ENCODE results near the gene PIP4K2A.

The PIP4K2A gene

DNA sequence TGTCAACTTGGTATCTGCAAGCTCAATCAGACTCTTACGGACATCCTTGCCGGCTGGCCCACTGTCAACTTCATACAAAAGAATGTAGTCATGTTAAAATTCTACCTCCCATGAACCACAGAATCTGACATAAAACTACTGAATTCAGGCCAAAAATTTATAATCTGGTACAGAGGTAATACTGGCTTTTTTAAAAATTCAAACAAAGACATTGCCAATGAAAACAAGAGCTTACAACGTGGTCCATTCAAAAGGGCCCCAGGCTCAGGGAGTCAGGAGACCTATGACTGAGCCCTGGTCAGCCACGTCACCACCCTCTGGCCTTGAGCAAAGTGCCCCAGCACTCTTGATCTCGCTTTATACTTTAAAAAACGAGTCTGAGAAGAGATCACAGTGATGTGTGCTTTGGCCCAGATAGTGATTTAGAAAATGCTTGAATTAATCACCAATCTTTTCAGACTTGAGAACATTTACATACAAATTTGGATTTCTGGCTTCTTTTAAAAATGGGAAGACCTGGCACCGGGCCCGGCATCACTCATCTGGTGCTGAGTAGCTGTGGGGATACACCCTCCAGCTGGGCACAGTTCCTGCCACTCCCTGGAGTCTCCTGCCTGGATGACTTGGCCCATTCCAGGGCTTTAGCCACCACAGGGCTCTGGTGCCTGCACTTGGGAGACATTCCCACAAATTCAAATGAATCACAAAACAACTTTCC, 94.1 kb downstream of the PIP4K2A start:
- peak; percentile 98 for DNase-seq (ENCODE audit: low read depth)

DNA sequence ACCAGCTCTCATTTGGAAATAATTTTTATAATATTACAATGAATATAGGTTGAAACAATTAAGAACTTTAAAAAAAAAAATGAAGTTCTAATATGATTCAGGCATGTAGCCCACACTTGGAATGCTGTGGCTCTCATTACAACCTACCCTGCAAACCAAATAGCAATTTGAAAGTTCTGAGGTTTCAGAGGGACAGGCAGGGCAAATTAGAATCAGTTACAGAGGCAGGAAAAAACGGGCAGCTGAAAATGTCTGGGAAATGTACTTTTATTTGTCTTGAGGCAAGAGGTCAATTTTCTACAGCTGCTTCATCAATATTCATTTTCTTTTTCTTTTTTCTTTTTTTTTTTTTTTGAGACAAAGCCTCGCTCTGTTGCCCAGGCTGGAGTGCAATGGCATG, 95.3 kb downstream of the PIP4K2A start:
- DNase-seq (ENCODE audit: low read depth): no peak

- peak; percentile 48 for DNase-seq (ENCODE audit: low read depth)
Measured at GRCh38 chr10:22618078-22618785, 96.1 kb downstream of the PIP4K2A start.

GRCh38 chr10:22617516-22617915, 96.9 kb downstream of the PIP4K2A start:
- no peak for DNase-seq (ENCODE audit: low read depth)

DNA sequence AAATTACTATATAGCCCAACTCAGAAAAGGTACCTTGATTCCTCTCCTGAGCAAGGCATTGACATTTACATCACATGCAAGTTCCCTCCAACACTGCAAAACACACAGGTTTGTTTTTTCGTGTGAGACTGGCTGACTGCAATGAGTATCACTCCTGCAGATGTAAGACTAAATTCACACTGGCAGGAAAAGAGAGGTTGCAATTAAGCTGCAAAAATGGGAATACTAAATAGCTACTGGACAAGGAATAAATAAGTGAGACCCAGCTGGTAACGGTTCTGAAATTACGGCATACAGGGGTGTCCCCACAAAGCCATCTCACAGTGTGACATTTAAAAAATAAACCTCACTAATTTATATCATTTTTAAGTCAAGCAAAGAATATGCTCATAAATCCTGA, 97.3 kb downstream of the PIP4K2A start:
- DNase-seq (ENCODE audit: low read depth): no peak

DNA sequence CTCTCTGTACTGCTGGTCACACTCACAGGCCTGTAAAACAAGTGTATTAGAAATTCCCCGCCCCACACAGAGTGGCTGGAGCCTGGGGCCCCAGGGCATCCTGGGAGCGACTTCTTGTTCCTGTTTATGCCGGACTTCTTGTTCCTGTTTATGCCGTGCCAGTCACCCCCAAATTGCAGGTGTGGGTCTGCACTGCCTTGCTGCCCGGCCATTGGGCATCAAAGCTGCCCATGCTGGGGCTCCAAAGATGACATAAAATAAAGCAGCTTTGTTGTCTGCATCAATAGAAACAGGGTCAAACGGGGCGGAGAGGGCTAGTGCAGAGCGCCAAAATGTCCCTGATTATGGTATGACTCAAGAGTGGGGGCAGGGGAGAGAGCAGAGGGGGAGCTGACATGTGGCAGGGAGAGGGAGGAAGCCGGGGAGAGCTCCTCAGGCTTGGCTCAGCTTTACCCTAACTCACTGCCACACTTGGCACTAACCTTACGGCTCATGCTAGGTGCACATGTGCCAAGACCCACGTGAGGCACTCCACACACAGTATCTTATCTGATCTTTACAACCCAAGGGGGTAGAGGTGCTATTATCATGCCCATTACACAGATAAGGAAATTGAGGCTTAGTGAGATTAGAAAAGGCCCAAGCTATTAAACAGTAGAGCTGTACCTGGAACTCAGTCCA, 98.4 kb downstream of the PIP4K2A start:
- DNase-seq (ENCODE audit: low read depth): peak; percentile 40

DNA sequence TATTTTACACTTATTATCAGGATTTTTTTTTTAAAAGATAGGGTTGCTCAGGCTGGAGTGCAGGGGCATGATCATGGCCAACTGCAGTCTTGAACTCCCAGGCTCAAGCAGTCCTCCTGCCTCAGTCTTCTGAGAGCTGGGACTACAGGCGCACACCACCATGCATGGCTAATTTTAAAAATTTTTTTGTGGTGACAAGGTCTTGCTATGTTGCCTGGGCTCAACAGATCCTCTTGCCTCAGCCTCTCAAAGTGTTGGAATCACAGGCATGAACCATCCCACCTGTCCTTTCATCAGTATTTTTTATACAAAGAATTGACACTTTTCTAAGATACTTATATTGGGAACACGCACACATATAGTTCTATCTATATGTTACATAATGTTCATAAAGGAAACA, 99.3 kb downstream of the PIP4K2A start:
- no peak for DNase-seq (ENCODE audit: low read depth)

GRCh38 chr10:22613011-22613410, 101.4 kb downstream of the PIP4K2A start:
- no peak for DNase-seq (ENCODE audit: low read depth)

DNA sequence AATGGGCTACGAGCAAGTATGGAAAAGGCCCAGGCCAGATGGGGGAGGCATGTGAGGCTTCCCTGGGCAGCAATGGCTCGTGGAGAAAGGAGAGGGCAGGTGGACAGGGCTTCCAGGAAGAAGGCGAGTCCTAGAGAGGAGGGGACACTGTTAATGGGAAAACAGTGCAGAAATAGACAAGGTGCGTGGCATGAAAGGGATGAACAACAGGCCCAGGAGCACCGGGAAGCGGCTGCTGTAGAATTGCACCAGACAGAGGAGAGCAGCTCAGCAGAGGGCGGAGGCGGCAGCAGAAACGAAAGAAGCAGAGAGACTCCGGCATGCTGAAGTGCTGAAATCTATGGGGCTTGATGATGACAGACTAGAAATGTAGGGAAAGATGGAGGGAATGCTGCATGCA, 102.1 kb downstream of the PIP4K2A start:
- no peak for DNase-seq (ENCODE audit: low read depth)

GRCh38 chr10:22611425-22612115, 102.8 kb downstream of the PIP4K2A start:
- no peak for DNase-seq (ENCODE audit: low read depth)

- DNase-seq (ENCODE audit: low read depth): no peak
Measured at GRCh38 chr10:22610610-22611009, 103.8 kb downstream of the PIP4K2A start.

DNA sequence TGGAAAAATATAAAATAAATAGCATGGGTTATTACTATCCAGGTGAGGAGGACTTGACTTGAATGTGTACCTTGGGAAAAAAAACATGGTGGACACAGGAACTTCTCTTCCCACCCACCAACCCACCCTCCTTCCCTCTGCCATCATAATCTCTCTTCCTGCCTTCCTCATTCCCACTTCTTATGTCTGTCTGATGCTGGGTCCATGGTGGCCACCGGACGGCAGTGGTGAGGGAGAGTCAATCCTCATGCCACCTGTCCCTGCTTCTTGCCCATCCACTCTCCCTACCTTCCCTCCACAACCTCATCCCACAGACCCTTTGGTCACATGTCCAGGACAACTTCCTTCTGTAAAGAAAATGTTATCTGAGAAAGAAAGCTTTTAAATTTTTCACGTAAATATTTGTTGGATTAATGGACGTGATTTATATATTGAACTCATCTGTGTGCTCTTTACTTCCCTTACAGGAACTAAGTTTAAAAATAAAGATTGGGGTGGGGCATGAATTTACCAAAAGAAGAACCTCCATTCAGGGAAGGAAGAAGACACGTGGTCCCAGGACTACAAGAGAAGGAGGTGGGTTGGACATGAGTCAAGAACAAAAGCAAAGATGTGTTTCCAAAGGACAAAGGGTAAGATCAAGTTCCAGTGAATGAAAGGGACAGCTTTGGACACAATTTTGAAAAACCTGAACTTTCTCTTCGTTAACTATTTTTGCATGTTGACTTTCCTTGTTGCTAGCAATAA, 104.5 kb downstream of the PIP4K2A start:
- DNase-seq (ENCODE audit: low read depth): no peak

GRCh38 chr10:22609251-22609650, 105.1 kb downstream of the PIP4K2A start:
- DNase-seq (ENCODE audit: low read depth): no peak

- no peak for DNase-seq (ENCODE audit: low read depth)
Measured at GRCh38 chr10:22607261-22607660, 107.1 kb downstream of the PIP4K2A start.

- peak; percentile 80 for DNase-seq (ENCODE audit: low read depth)
Measured at GRCh38 chr10:22606164-22606614, 108.2 kb downstream of the PIP4K2A start.

- DNase-seq (ENCODE audit: low read depth): peak; percentile 80
Measured at GRCh38 chr10:22605168-22605567, 109.2 kb downstream of the PIP4K2A start.

DNA sequence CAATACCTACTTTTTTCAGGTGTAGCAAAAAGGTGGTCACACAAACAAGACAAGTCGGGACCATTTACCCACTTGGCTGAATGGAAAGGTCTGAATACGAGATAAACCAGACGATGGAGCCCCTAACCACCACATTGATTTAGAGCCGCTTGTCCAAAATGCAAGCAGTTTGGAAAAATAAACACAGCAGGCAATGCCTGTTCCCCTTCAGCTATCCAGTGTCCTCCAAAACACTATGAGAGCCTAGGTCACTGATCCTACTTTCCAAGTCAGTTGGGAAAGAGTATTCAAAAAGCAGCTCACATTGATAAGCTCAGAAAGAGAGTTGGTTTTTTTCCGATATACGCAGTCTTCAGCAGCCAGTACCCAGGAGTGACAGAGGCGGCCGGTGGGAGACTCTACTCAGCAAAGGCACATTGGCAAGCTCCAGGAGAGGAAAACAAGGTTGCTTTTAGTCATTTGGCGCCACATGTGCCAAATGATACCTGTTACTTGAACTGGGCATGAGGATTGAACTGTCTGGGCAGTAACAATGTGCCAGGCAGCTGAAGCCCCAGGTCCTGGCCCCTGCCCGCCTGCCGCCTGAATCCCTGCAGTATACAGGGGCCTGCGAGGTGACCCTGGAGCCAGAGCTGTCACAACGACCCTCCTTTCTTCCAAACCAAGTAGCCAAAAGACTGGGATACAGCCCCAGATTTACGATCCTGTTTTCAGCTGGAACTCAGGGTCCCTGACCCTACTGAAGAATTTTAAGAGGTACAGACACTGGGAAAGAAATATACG, 109.8 kb downstream of the PIP4K2A start:
- no peak for DNase-seq (ENCODE audit: low read depth)

DNA sequence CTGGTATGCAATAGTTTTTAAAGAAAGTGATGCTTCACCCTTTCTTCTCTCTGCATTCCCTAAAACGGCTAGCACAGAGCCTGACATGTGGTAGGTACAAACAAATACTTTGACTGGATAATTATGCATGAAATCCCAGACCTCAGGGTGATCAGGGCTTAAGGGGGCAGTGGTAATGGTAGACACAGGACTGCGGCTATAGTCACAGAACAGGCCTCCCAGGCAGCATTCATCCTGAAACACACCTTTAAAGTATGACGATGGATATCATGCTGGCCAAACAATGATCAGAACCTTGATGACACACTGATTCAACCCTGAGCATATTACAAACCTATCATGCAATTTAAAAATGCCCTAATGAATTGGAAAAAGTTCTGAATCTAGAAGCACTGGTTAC, 110.8 kb downstream of the PIP4K2A start:
- no peak for DNase-seq (ENCODE audit: low read depth)

DNA sequence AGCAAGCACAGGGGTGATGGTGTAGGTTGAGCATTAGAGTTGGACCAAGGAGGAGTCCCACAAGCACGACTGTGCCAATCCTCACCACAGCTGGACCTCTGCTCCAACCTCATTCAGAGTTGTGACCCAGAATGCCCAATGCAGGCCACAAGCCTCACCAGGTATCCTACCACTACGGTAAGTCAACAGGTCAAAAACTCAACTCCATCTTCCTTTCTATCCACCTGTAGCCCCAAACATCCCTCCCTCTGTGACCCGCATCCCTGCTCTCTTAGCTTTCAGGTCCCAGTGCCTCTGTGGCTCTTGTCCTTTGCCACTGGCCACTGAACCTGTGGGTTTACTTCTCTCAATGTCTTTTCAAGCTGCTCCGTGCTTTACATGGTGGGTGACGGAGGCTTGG, 112.8 kb downstream of the PIP4K2A start:
- DNase-seq (ENCODE audit: low read depth): no peak

DNA sequence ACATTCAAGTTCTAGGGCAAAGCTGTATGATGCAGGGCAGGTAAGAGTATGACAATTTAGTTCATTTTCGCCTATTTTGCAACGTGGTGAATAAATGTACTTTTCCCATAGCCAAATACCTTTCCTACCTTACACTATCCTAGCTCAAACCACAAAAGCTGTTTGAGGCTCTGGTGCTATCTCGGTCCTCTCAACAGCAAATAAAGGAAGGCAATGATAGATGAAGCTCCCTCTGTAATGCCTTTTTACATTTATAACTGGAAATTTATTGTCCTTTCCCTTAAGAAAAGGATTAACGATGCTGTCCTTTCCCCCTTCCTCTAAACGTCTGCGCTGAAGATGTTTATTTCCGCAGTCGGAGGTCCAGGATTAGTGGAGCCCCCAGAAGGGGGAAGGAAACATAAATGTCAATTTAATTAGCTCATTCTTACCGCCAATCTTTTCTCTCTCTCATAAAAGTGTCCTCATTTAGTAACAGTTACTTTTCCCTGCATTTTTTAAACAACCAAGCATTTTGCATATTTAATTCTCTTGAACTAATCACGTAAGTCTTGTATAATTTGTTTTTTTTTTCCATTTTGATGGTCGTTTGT, 114.6 kb downstream of the PIP4K2A start:
- DNase-seq (ENCODE audit: low read depth): no peak

All from iris pigment epithelial cell (primary cell).